K562 (cell line): ENCODE measurements around the gene CRELD2. TPM values are rescaled to one million over a fixed set of nuclear protein-coding genes. Genes with fewer than 3 reads are reported as not detected.

Experiments
- FIP1L1 ChIP-seq: fragments of 200-400 bp; formaldehyde crosslinking; IDR thresholded peaks from 2 replicates; pipeline ENCODE4 v1.6.1; 2018; ENCODE audit warnings: mild to moderate bottlenecking, low read depth, low read length; ENCODE audit not compliant: poor library complexity, severe bottlenecking
- FOSL1 ChIP-seq: fragments of 200-800 bp; sonication (Bioruptor generic); conservative IDR thresholded peaks from 2 replicates; pipeline ENCODE4 v1.6.1; 2016; ENCODE audit warnings: missing genetic modification characterization, missing compliant biosample characterization
- ILF3 ChIP-seq: fragments of 450-650 bp; IDR thresholded peaks from 2 replicates; pipeline ENCODE4 v1.6.1; 2018; ENCODE audit warnings: antibody characterized with exemption, mild to moderate bottlenecking, moderate library complexity, borderline replicate concordance
- MED1 ChIP-seq: sonication (generic); formaldehyde crosslinking; IDR thresholded peaks from 2 replicates; pipeline ENCODE4 v1.8.1; 2023; ENCODE audit warnings: missing genetic modification reagents, borderline replicate concordance
- MTF1 ChIP-seq: fragments of 250-450 bp; sonication (Bioruptor Pico); IDR thresholded peaks from 2 replicates; pipeline ENCODE4 v1.9.0; 2021; ENCODE audit warnings: moderate library complexity, mild to moderate bottlenecking, inconsistent platforms, borderline replicate concordance
- NR3C1 ChIP-seq: sonication (generic); formaldehyde crosslinking; IDR thresholded peaks from 2 replicates; pipeline ENCODE4 v1.8.1; 2022; ENCODE audit warnings: missing genetic modification reagents
- TCF7 ChIP-seq: sonication (generic); IDR thresholded peaks from 2 replicates; pipeline ENCODE4 v1.6.1; 2016; ENCODE audit warnings: antibody characterized with exemption, borderline replicate concordance
- XRCC5 ChIP-seq: fragments of 200-400 bp; formaldehyde crosslinking; IDR thresholded peaks from 2 replicates; pipeline ENCODE4 v1.6.1; 2017; ENCODE audit warnings: low read depth, mild to moderate bottlenecking, low read length
- ZNF174 ChIP-seq: fragments of 250-450 bp; sonication (Bioruptor Pico); IDR thresholded peaks from 2 replicates; pipeline ENCODE4 v1.4.0; 2020; ENCODE audit warnings: mild to moderate bottlenecking
- ZNF695 ChIP-seq: fragments of 450-650 bp; formaldehyde crosslinking; IDR thresholded peaks from 2 replicates; pipeline ENCODE4 v1.4.0; 2020; ENCODE audit warnings: mild to moderate bottlenecking, moderate library complexity
- polyA plus RNA-seq, 8 experiments: library from polyadenylated mRNA; depleted of rRNA in 4 of 8; stranded (reverse) in 5 of 8; unstranded in 3 of 8; fragments of >200 nt; fragmentation: Nextera tagmentation in 2 of 8; fragmentation: Illumina TruSeq in 1 of 8; extraction: Ambion mirVana in 2 of 8; extraction: Trizol in 1 of 8; gene quantifications; 2 replicates each; pipeline versions ENCODE4 v1.2.1 to v1.2.3, GENCODE V29; 2011 to 2014; ENCODE audit warnings: inconsistent platforms in 1 of 8, missing spikeins in 1 of 8
- total RNA-seq, 7 experiments: library from RNA; depleted of rRNA in 6 of 7; stranded (reverse); fragments of >200 nt in 6 of 7; fragmentation: Illumina TruSeq in 2 of 7; extraction: Trizol in 2 of 7; gene quantifications; 2 replicates each; pipeline versions ENCODE4 v1.2.1 to v1.2.3, GENCODE V29; 2011 to 2021; ENCODE audit warnings: low replicate concordance in 1 of 7
- TF ChIP-seq, protein P1 (sequence below): fragments of 450-650 bp; IDR thresholded peaks from 2 replicates; pipeline ENCODE4 v1.6.1; 2016; ENCODE audit warnings: mild to moderate bottlenecking, moderate library complexity
- TF ChIP-seq, protein P2 (sequence below), 2 experiments: fragments of 450-650 bp in 1 of 2; sonication (generic) in 1 of 2; formaldehyde crosslinking; conservative IDR thresholded peaks; 2 replicates each; pipeline versions ENCODE4 v1.4.0 to v1.8.1; 2020 to 2022; ENCODE audit warnings: mild to moderate bottlenecking in 1 of 2, missing genetic modification reagents in 1 of 2

Gene CRELD2
- total and polyA plus RNA-seq, 9 of the 15 experiments (the other 6 are each of a cell fraction or from before 2014, with no cell fraction given): 0.96 to 25.3 (median 8.8) TPM

DNA sequence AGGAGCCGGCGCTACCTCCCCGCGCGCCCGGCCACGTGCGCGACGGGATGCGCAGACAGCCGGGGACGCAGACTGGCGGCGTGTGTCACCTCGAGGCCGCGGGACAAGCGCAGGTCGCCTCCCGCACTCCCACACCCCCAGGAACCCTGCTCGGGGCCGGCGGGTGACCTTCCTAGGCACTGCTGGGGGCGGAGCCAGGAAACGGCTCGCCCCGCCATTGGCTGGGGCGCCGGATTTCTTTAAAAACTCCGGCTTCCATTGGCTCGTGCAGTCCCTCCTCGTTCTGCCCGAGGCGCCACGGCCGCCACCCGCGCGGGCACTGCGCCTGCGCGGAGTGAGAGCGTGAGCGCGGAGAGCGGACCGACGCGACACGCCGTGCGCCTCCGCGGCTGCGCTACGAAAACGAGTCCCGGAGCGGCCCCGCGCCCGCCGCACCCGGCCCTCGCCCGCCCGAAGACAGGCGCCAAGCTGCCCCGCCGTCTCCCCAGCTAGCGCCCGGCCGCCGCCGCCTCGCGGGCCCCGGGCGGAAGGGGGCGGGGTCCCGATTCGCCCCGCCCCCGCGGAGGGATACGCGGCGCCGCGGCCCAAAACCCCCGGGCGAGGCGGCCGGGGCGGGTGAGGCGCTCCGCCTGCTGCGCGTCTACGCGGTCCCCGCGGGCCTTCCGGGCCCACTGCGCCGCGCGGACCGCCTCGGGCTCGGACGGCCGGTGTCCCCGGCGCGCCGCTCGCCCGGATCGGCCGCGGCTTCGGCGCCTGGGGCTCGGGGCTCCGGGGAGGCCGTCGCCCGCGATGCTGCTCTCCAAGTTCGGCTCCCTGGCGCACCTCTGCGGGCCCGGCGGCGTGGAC lies 41.9 kb downstream of the CRELD2 start, which contains the start of gene PIM3 (continued):
- no peak for TF ChIP-seq XRCC5
- no peak for TF ChIP-seq ZNF174 (CRISPR knock-in tag)
- no peak for TF ChIP-seq ZNF695 (CRISPR knock-in tag)
- TF ChIP-seq ILF3: no peak
- TF ChIP-seq, protein P1, sequence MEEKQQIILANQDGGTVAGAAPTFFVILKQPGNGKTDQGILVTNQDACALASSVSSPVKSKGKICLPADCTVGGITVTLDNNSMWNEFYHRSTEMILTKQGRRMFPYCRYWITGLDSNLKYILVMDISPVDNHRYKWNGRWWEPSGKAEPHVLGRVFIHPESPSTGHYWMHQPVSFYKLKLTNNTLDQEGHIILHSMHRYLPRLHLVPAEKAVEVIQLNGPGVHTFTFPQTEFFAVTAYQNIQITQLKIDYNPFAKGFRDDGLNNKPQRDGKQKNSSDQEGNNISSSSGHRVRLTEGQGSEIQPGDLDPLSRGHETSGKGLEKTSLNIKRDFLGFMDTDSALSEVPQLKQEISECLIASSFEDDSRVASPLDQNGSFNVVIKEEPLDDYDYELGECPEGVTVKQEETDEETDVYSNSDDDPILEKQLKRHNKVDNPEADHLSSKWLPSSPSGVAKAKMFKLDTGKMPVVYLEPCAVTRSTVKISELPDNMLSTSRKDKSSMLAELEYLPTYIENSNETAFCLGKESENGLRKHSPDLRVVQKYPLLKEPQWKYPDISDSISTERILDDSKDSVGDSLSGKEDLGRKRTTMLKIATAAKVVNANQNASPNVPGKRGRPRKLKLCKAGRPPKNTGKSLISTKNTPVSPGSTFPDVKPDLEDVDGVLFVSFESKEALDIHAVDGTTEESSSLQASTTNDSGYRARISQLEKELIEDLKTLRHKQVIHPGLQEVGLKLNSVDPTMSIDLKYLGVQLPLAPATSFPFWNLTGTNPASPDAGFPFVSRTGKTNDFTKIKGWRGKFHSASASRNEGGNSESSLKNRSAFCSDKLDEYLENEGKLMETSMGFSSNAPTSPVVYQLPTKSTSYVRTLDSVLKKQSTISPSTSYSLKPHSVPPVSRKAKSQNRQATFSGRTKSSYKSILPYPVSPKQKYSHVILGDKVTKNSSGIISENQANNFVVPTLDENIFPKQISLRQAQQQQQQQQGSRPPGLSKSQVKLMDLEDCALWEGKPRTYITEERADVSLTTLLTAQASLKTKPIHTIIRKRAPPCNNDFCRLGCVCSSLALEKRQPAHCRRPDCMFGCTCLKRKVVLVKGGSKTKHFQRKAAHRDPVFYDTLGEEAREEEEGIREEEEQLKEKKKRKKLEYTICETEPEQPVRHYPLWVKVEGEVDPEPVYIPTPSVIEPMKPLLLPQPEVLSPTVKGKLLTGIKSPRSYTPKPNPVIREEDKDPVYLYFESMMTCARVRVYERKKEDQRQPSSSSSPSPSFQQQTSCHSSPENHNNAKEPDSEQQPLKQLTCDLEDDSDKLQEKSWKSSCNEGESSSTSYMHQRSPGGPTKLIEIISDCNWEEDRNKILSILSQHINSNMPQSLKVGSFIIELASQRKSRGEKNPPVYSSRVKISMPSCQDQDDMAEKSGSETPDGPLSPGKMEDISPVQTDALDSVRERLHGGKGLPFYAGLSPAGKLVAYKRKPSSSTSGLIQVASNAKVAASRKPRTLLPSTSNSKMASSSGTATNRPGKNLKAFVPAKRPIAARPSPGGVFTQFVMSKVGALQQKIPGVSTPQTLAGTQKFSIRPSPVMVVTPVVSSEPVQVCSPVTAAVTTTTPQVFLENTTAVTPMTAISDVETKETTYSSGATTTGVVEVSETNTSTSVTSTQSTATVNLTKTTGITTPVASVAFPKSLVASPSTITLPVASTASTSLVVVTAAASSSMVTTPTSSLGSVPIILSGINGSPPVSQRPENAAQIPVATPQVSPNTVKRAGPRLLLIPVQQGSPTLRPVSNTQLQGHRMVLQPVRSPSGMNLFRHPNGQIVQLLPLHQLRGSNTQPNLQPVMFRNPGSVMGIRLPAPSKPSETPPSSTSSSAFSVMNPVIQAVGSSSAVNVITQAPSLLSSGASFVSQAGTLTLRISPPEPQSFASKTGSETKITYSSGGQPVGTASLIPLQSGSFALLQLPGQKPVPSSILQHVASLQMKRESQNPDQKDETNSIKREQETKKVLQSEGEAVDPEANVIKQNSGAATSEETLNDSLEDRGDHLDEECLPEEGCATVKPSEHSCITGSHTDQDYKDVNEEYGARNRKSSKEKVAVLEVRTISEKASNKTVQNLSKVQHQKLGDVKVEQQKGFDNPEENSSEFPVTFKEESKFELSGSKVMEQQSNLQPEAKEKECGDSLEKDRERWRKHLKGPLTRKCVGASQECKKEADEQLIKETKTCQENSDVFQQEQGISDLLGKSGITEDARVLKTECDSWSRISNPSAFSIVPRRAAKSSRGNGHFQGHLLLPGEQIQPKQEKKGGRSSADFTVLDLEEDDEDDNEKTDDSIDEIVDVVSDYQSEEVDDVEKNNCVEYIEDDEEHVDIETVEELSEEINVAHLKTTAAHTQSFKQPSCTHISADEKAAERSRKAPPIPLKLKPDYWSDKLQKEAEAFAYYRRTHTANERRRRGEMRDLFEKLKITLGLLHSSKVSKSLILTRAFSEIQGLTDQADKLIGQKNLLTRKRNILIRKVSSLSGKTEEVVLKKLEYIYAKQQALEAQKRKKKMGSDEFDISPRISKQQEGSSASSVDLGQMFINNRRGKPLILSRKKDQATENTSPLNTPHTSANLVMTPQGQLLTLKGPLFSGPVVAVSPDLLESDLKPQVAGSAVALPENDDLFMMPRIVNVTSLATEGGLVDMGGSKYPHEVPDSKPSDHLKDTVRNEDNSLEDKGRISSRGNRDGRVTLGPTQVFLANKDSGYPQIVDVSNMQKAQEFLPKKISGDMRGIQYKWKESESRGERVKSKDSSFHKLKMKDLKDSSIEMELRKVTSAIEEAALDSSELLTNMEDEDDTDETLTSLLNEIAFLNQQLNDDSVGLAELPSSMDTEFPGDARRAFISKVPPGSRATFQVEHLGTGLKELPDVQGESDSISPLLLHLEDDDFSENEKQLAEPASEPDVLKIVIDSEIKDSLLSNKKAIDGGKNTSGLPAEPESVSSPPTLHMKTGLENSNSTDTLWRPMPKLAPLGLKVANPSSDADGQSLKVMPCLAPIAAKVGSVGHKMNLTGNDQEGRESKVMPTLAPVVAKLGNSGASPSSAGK: peak; percentile 90; the same call in 1 of the 2 replicates
- no peak for TF ChIP-seq TCF7
- peak; percentile 59 for TF ChIP-seq FIP1L1
- TF ChIP-seq, protein P2, sequence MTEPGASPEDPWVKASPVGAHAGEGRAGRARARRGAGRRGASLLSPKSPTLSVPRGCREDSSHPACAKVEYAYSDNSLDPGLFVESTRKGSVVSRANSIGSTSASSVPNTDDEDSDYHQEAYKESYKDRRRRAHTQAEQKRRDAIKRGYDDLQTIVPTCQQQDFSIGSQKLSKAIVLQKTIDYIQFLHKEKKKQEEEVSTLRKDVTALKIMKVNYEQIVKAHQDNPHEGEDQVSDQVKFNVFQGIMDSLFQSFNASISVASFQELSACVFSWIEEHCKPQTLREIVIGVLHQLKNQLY (CRISPR knock-in tag; conservative IDR thresholded peaks at IDR 0.05): no peak
- TF ChIP-seq MED1 (CRISPR knock-in tag): no peak
- no peak for TF ChIP-seq MTF1 (CRISPR knock-in tag)
- 0 out of 2 replicates have a peak, but pooled peaks have one; percentile 12 for TF ChIP-seq NR3C1 (CRISPR knock-in tag)
- TF ChIP-seq FOSL1 (tag): 0 out of 2 replicates have a peak, but pooled peaks have one; percentile 25
